Mucosa of stomach (tissue), 1 donor: ENCODE results near the gene FGD6.

Experiments
- H3K27me3 ChIP-seq: one replicate; pipeline ENCODE4 v1.7.0; 2013; ENCODE audit warnings: mild to moderate bottlenecking, low read length; ENCODE audit not compliant: control insufficient read depth, insufficient read depth
- H3K36me3 ChIP-seq: one replicate; pipeline ENCODE4 v1.7.0; 2013; ENCODE audit warnings: low read length; ENCODE audit not compliant: control insufficient read depth, insufficient read depth
- H3K4me1 ChIP-seq: one replicate; pipeline ENCODE4 v1.7.0; 2013; ENCODE audit warnings: mild to moderate bottlenecking, low read length; ENCODE audit not compliant: control insufficient read depth, insufficient read depth
- H3K4me3 ChIP-seq: one replicate; pipeline ENCODE4 v1.7.0; 2013; ENCODE audit warnings: low read length
- H3K9ac ChIP-seq: one replicate; pipeline ENCODE4 v1.7.0; 2013; ENCODE audit warnings: mild to moderate bottlenecking, low read length, moderate library complexity
- H3K9me3 ChIP-seq: one replicate; pipeline ENCODE4 v1.7.0; 2013; ENCODE audit warnings: mild to moderate bottlenecking, low read length, moderate library complexity; ENCODE audit not compliant: control insufficient read depth
- donor health status: Pancreatic carcinoma.

FGD6 gene

GRCh38 chr12:95213928-95214327, 3.3 kb downstream of the FGD6 start:
- Histone ChIP-seq H3K9me3 (no peaks in the 10 kb centered on the region), H3K9ac (no peak overlapping the region), H3K36me3 (no peaks in the 10 kb centered on the region), H3K4me1 (peaks cover 2% of the 10 kb centered on the region), H3K27me3 (no peaks in the 10 kb centered on the region), H3K4me3 (no peak overlapping the region)

DNA sequence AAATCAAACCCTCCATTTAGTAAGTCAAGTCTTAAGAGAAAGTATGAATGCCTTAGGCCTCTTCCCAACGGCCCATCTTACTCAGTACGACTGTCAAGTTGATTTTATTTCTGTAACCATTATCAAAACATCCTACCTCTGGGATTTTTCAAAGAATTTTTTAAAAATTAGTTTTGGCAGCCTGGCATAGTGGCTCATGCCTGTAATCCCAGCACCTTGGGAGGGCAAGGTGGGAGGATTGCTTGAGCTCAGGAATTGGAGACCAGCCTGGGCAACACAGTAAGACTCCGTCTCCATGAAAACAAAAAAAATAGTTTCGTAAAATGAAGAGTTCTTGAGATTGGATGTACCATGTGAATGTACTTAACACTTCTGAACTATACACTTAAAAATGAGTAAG, 4.1 kb downstream of the FGD6 start:
- no peaks in the 10 kb centered on the region for H3K9me3 ChIP-seq
- H3K27me3 ChIP-seq: no peaks in the 10 kb centered on the region
- H3K4me3 ChIP-seq: no peak overlapping the region
- H3K4me1 ChIP-seq: no peaks in the 10 kb centered on the region
- no peaks in the 10 kb centered on the region for H3K36me3 ChIP-seq
- no peak overlapping the region for H3K9ac ChIP-seq

- Histone ChIP-seq H3K4me1 (no peaks in the 10 kb centered on the region), H3K36me3 (no peaks in the 10 kb centered on the region), H3K9me3 (no peaks in the 10 kb centered on the region), H3K4me3 (no peak overlapping the region), H3K9ac (no peak overlapping the region), H3K27me3 (no peaks in the 10 kb centered on the region)
Measured at GRCh38 chr12:95212586-95212985, 4.7 kb downstream of the FGD6 start.

DNA sequence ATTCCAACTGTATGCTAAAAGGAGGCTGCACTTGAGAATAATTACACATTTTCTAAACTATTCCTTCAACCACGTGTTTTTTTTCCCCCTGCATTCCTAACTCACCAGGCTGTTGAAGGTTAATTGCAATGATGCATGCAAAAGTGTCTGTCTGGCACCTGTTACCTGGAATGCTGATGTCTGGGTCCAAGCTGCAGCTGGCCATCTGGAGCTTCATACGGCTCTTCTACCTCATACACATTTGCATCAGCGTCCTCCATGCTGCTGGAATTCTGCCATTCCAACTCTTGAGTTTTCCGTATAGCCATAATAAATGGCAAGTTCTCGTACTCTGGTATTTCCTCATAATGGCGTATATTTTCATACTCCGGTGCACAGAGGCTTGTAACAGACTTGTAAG, 8.6 kb downstream of the FGD6 start:
- no peak overlapping the region for H3K9ac ChIP-seq
- H3K36me3 ChIP-seq: no peaks in the 10 kb centered on the region
- no peak overlapping the region for H3K4me3 ChIP-seq
- no peaks in the 10 kb centered on the region for H3K27me3 ChIP-seq
- H3K4me1 ChIP-seq: peaks cover 17% of the 10 kb centered on the region
- no peaks in the 10 kb centered on the region for H3K9me3 ChIP-seq

GRCh38 chr12:95207407-95207806, 9.9 kb downstream of the FGD6 start:
- no peaks in the 10 kb centered on the region for H3K9me3 ChIP-seq
- H3K9ac ChIP-seq: no peak overlapping the region
- H3K36me3 ChIP-seq: no peaks in the 10 kb centered on the region
- H3K4me1 ChIP-seq: peaks cover 17% of the 10 kb centered on the region
- H3K27me3 ChIP-seq: no peaks in the 10 kb centered on the region
- H3K4me3 ChIP-seq: no peak overlapping the region

- H3K4me1 ChIP-seq: peaks cover 17% of the 10 kb centered on the region
- no peak overlapping the region for H3K9ac ChIP-seq
- no peaks in the 10 kb centered on the region for H3K9me3 ChIP-seq
- H3K36me3 ChIP-seq: no peaks in the 10 kb centered on the region
- no peak overlapping the region for H3K4me3 ChIP-seq
- H3K27me3 ChIP-seq: no peaks in the 10 kb centered on the region
Measured at GRCh38 chr12:95206916-95207315, 10.4 kb downstream of the FGD6 start.

- Histone ChIP-seq H3K9ac (no peak overlapping the region), H3K4me1 (peaks cover 19% of the 10 kb centered on the region), H3K9me3 (no peaks in the 10 kb centered on the region), H3K27me3 (no peaks in the 10 kb centered on the region), H3K36me3 (no peaks in the 10 kb centered on the region), H3K4me3 (no peak overlapping the region)
Measured at GRCh38 chr12:95205685-95206084, 11.6 kb downstream of the FGD6 start.

DNA sequence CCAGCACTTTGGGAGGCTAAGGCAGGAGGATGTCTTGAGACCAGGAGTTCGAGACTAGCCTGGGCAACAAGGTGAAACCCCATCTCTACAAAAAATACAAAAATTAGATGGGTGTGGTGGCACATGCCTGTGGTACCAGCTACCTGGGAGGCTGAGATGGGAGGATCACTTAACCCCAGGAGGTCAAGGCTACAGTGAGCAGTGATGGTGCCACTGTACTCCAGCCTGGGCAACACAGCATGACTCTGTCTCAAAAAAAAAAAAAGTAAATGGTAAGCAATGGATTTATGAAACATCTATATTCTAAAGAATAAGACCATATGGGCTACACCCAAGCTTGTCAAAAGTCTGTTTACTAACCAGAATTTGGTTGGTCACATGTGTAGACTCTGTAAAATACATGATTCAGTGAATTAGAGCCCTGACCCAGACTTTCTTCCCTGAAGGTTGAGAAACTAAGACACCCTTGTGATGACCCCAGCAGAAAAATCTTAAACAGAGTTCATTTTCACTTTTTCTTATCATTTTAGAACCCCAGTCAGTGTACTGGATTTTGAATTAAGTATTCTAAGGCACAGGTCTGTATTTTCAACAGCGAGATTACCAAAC, 12.1 kb downstream of the FGD6 start:
- Histone ChIP-seq H3K27me3 (no peaks in the 10 kb centered on the region), H3K4me3 (no peak overlapping the region), H3K36me3 (no peaks in the 10 kb centered on the region), H3K4me1 (peaks cover 25% of the 10 kb centered on the region), H3K9me3 (no peaks in the 10 kb centered on the region), H3K9ac (no peak overlapping the region)

- Histone ChIP-seq H3K4me1 (peaks cover 26% of the 10 kb centered on the region), H3K4me3 (no peak overlapping the region), H3K9ac (no peak overlapping the region), H3K9me3 (no peaks in the 10 kb centered on the region), H3K27me3 (no peaks in the 10 kb centered on the region), H3K36me3 (no peaks in the 10 kb centered on the region)
Measured at GRCh38 chr12:95204141-95204866, 13.0 kb downstream of the FGD6 start.

DNA sequence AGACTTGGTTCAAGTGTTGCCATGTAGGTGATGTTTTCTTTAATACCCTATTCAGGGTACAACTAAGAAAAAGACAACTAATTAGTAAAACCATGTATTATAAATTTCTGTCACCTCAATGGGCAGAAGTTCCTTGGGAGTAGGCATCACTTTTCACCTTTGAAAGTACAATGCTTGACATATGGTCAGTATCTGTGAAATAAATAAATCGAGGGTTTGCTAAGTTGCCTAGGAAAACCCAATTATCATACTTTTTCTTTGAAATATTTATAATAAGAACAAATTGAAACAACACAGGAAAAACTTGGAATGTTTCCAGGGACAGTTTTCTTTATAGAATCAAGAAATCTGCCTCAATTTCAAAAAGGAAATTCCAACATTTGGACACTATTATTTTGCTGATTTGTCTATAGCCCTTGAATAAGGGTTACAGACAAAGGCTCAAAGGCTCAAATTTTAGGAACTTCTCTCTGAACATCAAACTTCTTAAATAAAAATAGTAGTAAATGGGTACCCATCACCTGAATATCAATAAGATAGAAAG, 13.7 kb downstream of the FGD6 start:
- Histone ChIP-seq H3K9me3 (no peaks in the 10 kb centered on the region), H3K36me3 (no peaks in the 10 kb centered on the region), H3K9ac (no peak overlapping the region), H3K4me1 (peaks cover 26% of the 10 kb centered on the region), H3K27me3 (no peaks in the 10 kb centered on the region), H3K4me3 (no peak overlapping the region)

DNA sequence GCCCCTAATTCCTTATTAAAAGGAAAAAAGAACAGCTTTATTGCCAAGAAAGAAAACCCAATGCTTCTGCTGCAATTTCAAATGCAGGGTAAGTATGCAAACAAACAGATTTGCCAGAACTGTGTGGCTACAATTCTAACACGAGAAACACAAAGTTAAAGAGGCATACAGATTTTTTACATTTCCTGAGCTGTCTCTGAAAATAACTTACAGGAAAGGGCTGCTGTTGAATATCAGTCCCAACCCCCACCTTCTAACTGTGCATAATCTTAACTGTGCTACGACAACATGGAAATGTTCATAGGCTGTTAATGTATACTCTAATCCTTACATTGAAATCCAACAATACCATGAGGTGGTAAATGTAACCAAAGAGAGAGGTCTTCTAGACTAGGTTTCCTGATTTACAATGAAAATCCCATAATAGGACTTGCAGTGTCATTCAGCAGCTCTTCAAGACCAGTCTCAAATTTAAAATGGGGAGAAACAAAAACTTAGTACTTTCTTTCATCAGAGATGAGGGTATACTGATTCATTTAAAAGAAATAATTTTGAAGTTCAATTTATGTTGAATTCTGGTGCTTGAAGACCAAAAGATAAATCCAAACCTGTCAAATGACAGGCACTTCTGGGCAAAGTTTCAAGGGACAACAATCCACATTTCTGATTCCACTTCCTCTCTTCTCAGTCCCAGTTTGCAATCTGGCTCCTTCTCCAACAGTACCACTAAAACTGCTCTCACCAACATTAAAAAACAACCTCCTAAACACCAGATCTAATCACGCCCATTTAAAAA, 14.4 kb downstream of the FGD6 start:
- Histone ChIP-seq H3K9ac (no peak overlapping the region), H3K4me3 (no peak overlapping the region), H3K36me3 (no peaks in the 10 kb centered on the region), H3K27me3 (no peaks in the 10 kb centered on the region), H3K9me3 (no peaks in the 10 kb centered on the region), H3K4me1 (peaks cover 26% of the 10 kb centered on the region)

DNA sequence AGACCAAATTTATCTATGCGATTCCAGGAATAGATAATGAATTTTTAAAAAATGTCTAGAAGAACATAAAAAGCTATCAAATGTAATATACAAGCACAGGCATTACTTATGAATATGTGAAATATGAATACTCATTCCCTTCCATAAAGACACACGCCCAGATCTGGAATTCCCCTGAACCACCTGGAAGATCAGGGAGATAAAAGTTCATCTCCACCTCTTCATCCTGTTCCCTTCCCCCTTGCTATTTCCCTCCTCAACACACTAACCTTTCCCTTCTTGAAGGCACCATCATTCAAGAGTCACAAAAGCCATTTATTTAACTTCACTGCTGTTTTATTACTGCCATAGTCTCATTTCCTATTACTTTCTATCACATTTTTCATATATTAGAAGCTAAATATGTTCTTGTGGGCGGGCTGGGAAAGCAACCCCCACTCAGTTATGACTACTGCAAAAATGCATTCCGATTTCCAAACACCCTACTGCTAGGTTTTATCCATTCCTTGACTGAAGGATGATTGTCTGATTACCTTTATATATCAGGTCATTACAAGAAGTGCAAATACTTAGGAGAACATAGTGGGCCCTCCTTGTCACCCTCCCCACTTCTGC, 16.1 kb downstream of the FGD6 start:
- H3K9me3 ChIP-seq: no peaks in the 10 kb centered on the region
- H3K36me3 ChIP-seq: no peaks in the 10 kb centered on the region
- no peaks in the 10 kb centered on the region for H3K27me3 ChIP-seq
- H3K9ac ChIP-seq: no peak overlapping the region
- H3K4me3 ChIP-seq: no peak overlapping the region
- H3K4me1 ChIP-seq: peaks cover 26% of the 10 kb centered on the region
